ENCODE results near the gene SLC8A3.
A peak's percentile ranks its signal among the peaks of the same experiment; 100 is the strongest.

The SLC8A3 gene

DNA sequence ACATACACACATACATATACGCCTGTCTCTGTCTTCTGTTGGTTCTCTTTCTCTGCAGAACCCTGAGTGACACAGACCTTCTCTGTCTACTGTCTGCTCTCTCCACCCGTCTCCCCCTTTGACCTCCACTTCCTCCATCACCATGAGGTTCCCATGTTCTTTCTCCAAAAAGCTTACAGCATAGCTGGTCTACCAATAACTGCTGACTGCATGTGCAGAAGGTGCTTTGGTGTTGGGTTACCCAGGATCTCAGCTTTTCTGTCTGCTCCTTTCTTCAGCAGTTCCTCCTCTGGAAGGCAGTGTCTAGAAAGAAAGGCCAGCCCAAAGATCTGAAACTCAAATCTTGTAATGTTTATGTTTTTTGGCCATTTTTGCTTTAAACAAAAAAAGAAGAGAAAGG, 184.0 kb downstream of the SLC8A3 start:
- TF ChIP-seq, protein P1, sequence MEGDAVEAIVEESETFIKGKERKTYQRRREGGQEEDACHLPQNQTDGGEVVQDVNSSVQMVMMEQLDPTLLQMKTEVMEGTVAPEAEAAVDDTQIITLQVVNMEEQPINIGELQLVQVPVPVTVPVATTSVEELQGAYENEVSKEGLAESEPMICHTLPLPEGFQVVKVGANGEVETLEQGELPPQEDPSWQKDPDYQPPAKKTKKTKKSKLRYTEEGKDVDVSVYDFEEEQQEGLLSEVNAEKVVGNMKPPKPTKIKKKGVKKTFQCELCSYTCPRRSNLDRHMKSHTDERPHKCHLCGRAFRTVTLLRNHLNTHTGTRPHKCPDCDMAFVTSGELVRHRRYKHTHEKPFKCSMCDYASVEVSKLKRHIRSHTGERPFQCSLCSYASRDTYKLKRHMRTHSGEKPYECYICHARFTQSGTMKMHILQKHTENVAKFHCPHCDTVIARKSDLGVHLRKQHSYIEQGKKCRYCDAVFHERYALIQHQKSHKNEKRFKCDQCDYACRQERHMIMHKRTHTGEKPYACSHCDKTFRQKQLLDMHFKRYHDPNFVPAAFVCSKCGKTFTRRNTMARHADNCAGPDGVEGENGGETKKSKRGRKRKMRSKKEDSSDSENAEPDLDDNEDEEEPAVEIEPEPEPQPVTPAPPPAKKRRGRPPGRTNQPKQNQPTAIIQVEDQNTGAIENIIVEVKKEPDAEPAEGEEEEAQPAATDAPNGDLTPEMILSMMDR (IDR thresholded peaks at IDR 0.05; ENCODE audit: extremely low read depth, missing control alignments), result no peak
- no peak for DNase-seq (ENCODE audit: low spot score)

DNA sequence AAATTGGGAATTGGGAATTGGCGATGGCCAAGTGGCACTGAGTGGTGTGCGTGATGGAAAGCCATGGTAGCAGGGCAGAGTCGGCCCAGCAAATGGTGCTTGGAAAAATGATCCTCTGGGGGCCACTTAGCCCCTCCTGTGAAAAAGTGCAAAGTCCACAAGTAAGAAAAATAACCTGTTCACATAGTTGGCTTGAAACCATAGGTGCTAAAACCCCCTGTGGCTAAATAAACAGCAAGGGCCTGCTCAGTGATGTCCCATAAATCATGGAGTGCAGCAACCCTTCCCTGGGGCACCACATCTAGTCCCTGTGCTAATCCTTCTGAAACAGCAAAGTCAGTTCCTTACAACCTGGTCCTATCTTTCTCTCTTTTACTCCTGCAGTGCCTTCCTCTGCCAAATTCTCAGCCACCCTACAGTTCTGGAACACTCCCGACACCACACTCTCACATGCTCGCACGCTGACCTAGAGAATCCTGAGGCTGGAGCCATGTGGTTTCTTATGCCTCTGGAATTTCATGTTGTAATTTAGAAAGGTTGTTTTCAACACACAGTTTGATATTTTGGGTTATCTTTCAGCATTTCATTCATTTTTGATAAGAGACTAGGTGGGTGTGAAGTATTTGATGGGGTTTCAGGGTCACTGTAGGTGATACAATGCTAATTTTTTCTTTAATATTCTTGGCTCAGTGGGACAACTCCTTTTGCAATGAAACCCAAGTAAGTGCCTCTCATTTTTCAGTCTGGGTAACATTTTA, 186.0 kb downstream of the SLC8A3 start:
- DNase-seq (ENCODE audit: low spot score), result no peak
- TF ChIP-seq, protein P1 (IDR thresholded peaks at IDR 0.05; ENCODE audit: extremely low read depth, missing control alignments), result no peak

DNA sequence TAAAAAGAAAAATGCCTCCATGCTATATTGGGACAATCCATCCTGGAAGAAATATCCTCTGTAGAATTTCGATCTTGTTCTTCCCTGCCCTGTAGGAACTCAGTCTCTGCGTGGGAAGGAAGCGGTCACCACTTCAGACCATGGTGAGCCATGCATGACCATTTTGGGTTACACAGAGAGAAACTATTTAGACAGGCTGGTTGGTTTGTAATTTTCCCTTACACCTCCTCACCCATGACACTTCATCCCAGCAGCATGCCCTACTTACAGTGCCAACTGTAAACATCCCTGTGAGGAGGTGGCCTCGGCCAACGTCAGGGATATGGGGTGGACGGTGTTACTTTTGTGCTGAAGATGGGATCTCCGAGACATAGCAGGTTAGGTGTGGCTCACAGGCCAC, 188.2 kb downstream of the SLC8A3 start:
- peak; percentile 17 for DNase-seq (ENCODE audit: low spot score)
- TF ChIP-seq, protein P1 (IDR thresholded peaks at IDR 0.05; ENCODE audit: extremely low read depth, missing control alignments), result no peak

DNA sequence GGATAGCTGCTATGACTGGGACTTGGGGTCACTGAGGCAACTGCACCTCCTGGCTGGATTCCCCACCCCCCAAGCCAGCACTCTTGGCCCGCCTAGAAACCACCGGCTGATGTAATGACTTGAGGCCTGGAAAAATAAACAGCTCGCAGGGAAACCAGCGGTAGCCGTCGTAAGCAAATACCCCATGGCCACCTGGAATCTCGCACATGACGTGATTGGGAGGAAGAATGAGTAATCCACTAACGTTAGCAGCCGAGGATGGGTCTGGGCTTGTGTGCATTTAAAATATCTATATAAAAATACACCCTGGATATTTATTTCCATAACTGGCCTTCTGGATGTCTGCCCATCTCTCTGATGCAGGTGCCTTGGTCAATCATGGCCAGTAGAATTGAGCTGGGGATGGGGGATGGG, 189.5 kb downstream of the SLC8A3 start:
- TF ChIP-seq, protein P1 (IDR thresholded peaks at IDR 0.05; ENCODE audit: extremely low read depth, missing control alignments), result no peak
- DNase-seq (ENCODE audit: low spot score), result no peak

DNA sequence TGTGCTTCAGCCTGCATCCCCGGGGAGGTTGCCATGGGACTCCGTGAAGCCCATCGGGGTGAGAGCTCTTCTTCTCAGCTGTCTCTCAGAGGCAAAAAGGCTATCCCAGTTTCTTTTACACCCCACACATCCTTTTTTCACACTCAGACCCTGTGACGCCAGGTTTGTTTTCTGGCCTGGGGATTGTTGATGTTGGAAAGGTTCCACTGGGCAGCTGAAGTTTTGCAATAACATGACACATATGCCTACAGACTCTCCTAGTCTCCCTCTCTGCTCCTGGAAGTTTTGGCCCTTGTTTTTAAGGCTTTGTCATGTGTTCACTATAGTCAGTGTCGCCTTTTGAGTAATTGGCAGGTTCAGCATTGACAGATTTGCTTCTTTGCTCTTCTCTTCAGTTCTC, 190.9 kb downstream of the SLC8A3 start:
- TF ChIP-seq, protein P1 (IDR thresholded peaks at IDR 0.05; ENCODE audit: extremely low read depth, missing control alignments), result no peak
- no peak for DNase-seq (ENCODE audit: low spot score)

DNA sequence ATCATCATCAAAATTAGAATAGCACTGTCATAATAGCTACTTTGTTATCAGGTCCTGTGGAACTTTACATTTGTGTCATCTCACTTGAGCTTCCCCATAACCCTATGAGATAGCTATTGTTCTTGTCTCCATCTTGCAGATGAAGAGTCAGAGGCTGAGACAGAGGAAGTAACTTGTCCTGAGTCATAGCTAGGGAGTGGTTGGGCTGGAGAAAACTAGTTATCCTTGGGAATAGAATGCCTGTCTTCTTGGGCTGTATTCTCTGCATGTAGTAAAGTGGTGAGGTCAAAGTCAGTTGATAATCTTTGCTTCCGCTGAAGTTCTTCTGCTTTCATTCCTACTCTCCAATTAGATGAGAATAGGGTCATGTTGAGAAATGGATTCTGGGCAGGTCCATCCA, 192.5 kb downstream of the SLC8A3 start:
- TF ChIP-seq, protein P1 (IDR thresholded peaks at IDR 0.05; ENCODE audit: extremely low read depth, missing control alignments), result no peak
- DNase-seq (ENCODE audit: low spot score), result no peak

Data from GM20000 (cell line).